OCI-LY1 (cell line): ENCODE results near the gene CNPPD1.

Experiments used
- CTCF ChIP-seq: fragments of 200-600 bp; sonication (generic), shearing (Covaris generic); IDR thresholded peaks from 2 replicates; pipeline ENCODE4 v1.5.1; 2017; ENCODE audit warnings: mild to moderate bottlenecking, antibody characterized with exemption, low read length, moderate library complexity, mixed read lengths
- EZH2 ChIP-seq: fragments of 200-600 bp; sonication (generic), shearing (Covaris generic); IDR thresholded peaks from 2 replicates; pipeline ENCODE4 v1.8.0; 2017; ENCODE audit warnings: borderline replicate concordance, mixed run types, mild to moderate bottlenecking, antibody characterized with exemption, low read length, moderate library complexity, mixed read lengths

DNA sequence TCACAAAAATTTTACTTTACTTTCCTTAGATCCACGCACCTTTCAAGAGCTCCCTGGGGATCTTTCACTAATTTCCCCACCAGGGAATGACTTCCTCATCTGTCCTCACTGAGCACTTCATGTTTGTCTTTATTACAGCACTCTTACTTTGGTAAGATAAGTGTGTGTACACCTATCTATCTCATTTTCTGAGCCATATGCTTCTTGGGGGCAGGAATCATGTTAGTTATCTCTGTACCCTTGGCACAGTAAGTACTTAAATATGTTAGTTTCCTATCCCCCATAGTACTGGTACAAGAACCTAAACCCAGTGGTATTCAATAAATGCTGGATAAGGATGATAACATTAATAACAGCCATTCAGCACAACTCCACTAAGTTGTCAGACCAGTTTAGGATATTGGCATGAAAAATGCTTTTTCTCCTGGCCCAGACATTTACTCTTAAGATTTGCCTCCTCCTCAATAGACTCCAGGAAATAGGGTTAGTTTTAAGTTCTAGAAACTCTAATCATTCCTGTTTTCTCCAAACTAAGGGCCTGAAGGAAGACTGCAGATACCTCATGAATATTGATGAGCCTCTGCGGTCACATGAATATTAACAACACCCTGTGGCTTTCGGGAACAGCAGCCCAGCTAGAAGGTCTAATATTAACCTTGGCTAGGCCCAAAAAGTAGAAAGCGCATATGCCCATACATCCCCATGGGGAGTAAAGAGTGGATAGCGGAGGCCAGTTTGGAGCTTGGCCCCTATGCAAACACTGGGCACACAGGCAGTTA, 54.3 kb downstream of the CNPPD1 start:
- no peak for TF ChIP-seq CTCF
- TF ChIP-seq EZH2: no peak
